Right ventricle myocardium inferior (tissue), 1 donor: ENCODE measurements around the gene ST6GAL1. TPM values are rescaled to one million over a fixed set of nuclear protein-coding genes. Genes with fewer than 3 reads are reported as not detected.

Experiments
- ATAC-seq: fragments of 200-7000 bp; cut with Tn5 transposase; one replicate; pipeline ENCODE4 v1.9.1; 2020; ENCODE audit warnings: mild to moderate bottlenecking, moderate library complexity
- DNase-seq: peaks from one replicate; pipeline ENCODE4 v3.0.0; 2021; ENCODE audit errors: missing footprints
- intact Hi-C: fragments of 100-400 bp; cut with DNase I; formaldehyde crosslinking; loops from one replicate; pipeline ENCODE4 v1.11.0; 2022
- total RNA-seq: library from RNA; stranded (reverse); fragmentation: NEBNext Ultra II Directional; extraction: Animal tissue kit (Norgen Biotek cat#: 25700); gene quantifications from one replicate; pipeline ENCODE4 v1.2.1, GENCODE V29; 2021
- donor health status: DM: no; HTN: yes; CAD: no; lungs with severe emphysema.

ST6GAL1 gene
- total RNA-seq, 1 donor from 2014 or later = 77.1 TPM

GRCh38 chr3:187105700-187106099 lies 175.4 kb downstream of the ST6GAL1 start:
- DNase-seq (no peak), ATAC-seq (no peak)
- intact Hi-C loops = no loop called here

GRCh38 chr3:187107989-187108388 lies 177.7 kb downstream of the ST6GAL1 start:
- no peak for ATAC-seq
- intact Hi-C loops = no loop called here
- no peak for DNase-seq

DNA sequence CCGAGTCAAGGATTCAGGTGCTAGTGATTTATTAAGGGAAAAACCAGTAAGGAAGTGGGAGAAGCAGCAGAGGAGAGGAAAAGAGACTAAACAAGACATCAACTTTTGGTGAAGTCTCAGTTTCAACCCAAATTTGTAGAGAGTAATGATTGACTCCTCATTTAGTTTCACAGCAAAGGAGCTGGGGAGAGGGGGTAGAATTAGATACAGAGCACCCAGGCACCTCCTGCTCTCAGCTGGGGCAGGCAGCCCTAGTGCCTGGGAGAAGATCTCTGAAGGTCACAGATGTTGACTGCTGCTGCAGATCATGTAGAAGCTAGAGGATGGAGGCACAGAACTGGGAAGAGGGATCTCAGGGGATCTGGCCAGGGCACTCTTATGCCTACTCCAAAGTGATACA lies 179.8 kb downstream of the ST6GAL1 start:
- intact Hi-C loops = loop anchor here (10.0 kb wide), 1 partner anchor 565 kb away; the partner anchor contains the start of gene SST
- DNase-seq = no peak
- ATAC-seq = no peak

DNA sequence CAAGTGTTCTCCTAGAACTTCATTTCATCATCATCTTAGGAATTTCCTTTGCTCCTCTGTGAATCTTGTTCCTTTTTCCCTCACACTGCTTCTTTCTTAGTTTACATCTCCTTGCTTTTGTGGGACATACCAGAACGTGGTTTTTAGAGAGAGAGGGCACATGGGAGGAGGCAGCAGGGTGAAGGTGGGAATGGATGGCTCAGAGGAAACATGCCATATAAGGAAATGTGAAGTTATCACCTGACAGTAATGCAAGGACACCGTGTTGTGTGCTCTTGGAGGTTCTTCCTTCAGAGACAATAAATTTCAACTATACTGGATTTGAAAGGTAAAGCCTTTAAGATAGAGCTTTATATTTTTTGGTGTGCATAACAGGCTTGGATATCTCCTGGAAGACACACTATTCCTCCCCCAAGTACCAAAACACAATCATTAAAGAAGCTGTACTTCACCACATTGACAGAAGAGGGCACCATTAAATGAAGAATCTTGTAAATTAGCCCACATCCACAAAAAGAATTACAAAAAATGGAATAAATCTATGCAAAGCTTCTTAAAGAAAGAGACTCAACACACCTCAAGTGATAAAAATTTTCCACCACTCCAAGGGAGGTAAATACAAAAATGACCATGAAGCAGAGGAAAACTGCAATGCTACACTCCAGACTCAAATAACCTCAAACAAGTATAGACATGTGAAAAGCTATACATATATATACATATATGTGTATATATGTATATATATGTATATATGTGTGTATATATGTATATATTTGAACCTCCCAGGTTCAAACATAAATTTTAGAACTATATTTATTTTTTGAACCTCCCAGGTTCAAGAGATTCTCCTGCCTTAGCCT lies 182.8 kb downstream of the ST6GAL1 start:
- DNase-seq = no peak
- no peak for ATAC-seq
- intact Hi-C loops = loop anchor here (10.0 kb wide), 1 partner anchor 562 kb away; the partner anchor contains the start of gene SST

DNA sequence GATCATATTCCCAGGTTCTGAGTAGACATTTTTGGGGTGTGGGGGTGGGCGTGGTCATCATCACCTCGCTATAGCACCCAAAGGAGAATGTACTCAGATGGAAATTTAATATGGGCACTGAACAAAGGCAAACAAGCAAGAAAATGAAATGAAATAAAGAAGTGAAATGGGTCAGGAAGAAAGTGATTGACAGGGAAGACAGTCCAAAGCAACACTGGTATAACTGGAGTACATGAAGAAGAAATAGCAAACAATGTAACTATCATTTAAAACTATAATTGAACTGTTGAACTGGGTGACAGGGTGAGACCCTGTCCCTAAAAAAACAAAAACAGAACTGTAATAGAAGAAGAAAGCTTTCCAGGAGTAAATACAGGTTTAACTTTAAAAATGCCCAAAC lies 184.2 kb downstream of the ST6GAL1 start:
- DNase-seq = no peak
- intact Hi-C loops = loop anchor here (2.0 to 10.0 kb wide), 2 partner anchors 50 to 560 kb away; partner anchors contain the start of gene SST
- ATAC-seq = no peak

- DNase-seq = no peak
- intact Hi-C loops = no loop called here
- no peak for ATAC-seq
Measured at GRCh38 chr3:187120326-187120725, 190.0 kb downstream of the ST6GAL1 start.

GRCh38 chr3:187122261-187122660 lies 191.9 kb downstream of the ST6GAL1 start:
- ATAC-seq = no peak
- intact Hi-C loops = no loop called here

GRCh38 chr3:187125319-187126031 lies 195.1 kb downstream of the ST6GAL1 start:
- ATAC-seq = no peak
- no peak for DNase-seq
- intact Hi-C loops = no loop called here

More at GRCh38 chr3:187122261-187122660, 191.9 kb downstream of the ST6GAL1 start:
- no peak for DNase-seq

Other genes with a start within 250 kb of the ST6GAL1 start
- gene KNG1, start 213.2 kb upstream of the ST6GAL1 start, total RNA-seq = 0.62 TPM
- gene EIF4A2, start 146.9 kb upstream of the ST6GAL1 start, total RNA-seq = 422 TPM
- 11.1 TPM for gene RFC4, start 124.0 kb upstream of the ST6GAL1 start, total RNA-seq
- gene ADIPOQ, start 87.8 kb upstream of the ST6GAL1 start, total RNA-seq = 19.3 TPM
- gene RPL39L, start 209.0 kb downstream of the ST6GAL1 start, total RNA-seq = 5.9 TPM